H9 (cell line): ENCODE data around the gene USP20. TPM values are rescaled to one million over a fixed set of nuclear protein-coding genes. Genes with fewer than 3 reads are reported as not detected.

Source experiments
- DNase-seq: peaks from one replicate; pipeline ENCODE4 v3.0.0-alpha.2; 2017
- H2AFZ ChIP-seq: one replicate; pipeline ENCODE4 v1.6.1; 2013; ENCODE audit warnings: mild to moderate bottlenecking, low read length, control low read depth, moderate library complexity
- H2AK5ac ChIP-seq: 2 replicates; pipeline ENCODE4 v1.6.1; 2013; ENCODE audit warnings: low read length, control low read depth, mixed read lengths; ENCODE audit not compliant: insufficient read length
- H2BK120ac ChIP-seq: one replicate; pipeline ENCODE4 v1.6.1; 2013; ENCODE audit warnings: low read depth, mild to moderate bottlenecking, low read length, control low read depth, inconsistent platforms; ENCODE audit not compliant: poor library complexity, severe bottlenecking
- H2BK12ac ChIP-seq: 2 replicates; pipeline ENCODE4 v1.6.1; 2013; ENCODE audit warnings: low read length, control low read depth, mixed read lengths, low read depth; ENCODE audit not compliant: insufficient read length
- H2BK15ac ChIP-seq: 2 replicates; pipeline ENCODE4 v1.6.1; 2013; ENCODE audit warnings: low read depth, low read length, control low read depth
- H2BK20ac ChIP-seq: one replicate; pipeline ENCODE4 v1.6.1; 2013; ENCODE audit warnings: low read depth, mild to moderate bottlenecking, low read length, control low read depth, inconsistent platforms; ENCODE audit not compliant: poor library complexity, severe bottlenecking
- H2BK5ac ChIP-seq: 2 replicates; pipeline ENCODE4 v1.6.1; 2013; ENCODE audit warnings: low read length, control low read depth, mixed read lengths; ENCODE audit not compliant: insufficient read length
- H3K14ac ChIP-seq: 2 replicates; pipeline ENCODE4 v1.6.1; 2013; ENCODE audit warnings: low read length, control low read depth; ENCODE audit not compliant: insufficient read depth
- H3K18ac ChIP-seq: 2 replicates; pipeline ENCODE4 v1.6.1; 2013; ENCODE audit warnings: low read depth, mild to moderate bottlenecking, mixed read lengths, low read length, control low read depth; ENCODE audit not compliant: insufficient read length
- H3K23ac ChIP-seq: 2 replicates; pipeline ENCODE4 v1.6.1; 2013; ENCODE audit warnings: low read length, control low read depth, mixed read lengths, low read depth; ENCODE audit not compliant: insufficient read length
- H3K23me2 ChIP-seq: 2 replicates; pipeline ENCODE4 v1.6.1; 2013; ENCODE audit warnings: low read depth, mild to moderate bottlenecking, mixed read lengths, low read length, control low read depth; ENCODE audit not compliant: insufficient read length, poor library complexity, severe bottlenecking
- H3K27ac ChIP-seq: 2 replicates; pipeline ENCODE4 v1.5.1; 2013; ENCODE audit warnings: low read length, control low read depth, mixed read lengths, low read depth; ENCODE audit not compliant: insufficient read length
- H3K27me3 ChIP-seq: 2 replicates; pipeline ENCODE4 v1.6.1; 2013; ENCODE audit warnings: low read length, control low read depth, inconsistent platforms; ENCODE audit not compliant: insufficient read depth
- H3K4ac ChIP-seq: 2 replicates; pipeline ENCODE4 v1.6.1; 2013; ENCODE audit warnings: low read depth, mild to moderate bottlenecking, control low read depth, inconsistent platforms, low read length, moderate library complexity
- H3K4me1 ChIP-seq: 2 replicates; pipeline ENCODE4 v1.6.1; 2013; ENCODE audit warnings: low read length, control low read depth, inconsistent platforms; ENCODE audit not compliant: insufficient read depth
- H3K4me2 ChIP-seq: 2 replicates; pipeline ENCODE4 v1.6.1; 2013; ENCODE audit warnings: low read length, control low read depth, mixed read lengths; ENCODE audit not compliant: insufficient read length, insufficient read depth
- H3K56ac ChIP-seq: 2 replicates; pipeline ENCODE4 v1.6.1; 2013; ENCODE audit warnings: low read depth, mild to moderate bottlenecking, mixed read lengths, low read length, control low read depth; ENCODE audit not compliant: insufficient read length
- H3K79me1 ChIP-seq: 2 replicates; pipeline ENCODE4 v1.6.1; 2013; ENCODE audit warnings: low read depth, mild to moderate bottlenecking, moderate library complexity, low read length, control low read depth, inconsistent platforms; ENCODE audit not compliant: insufficient read depth, poor library complexity, severe bottlenecking
- H3K79me2 ChIP-seq: 2 replicates; pipeline ENCODE4 v1.6.1; 2013; ENCODE audit warnings: low read length, control low read depth, inconsistent platforms; ENCODE audit not compliant: insufficient read depth
- H3K9ac ChIP-seq: 2 replicates; pipeline ENCODE4 v1.6.1; 2013; ENCODE audit warnings: low read length, control low read depth, mixed read lengths; ENCODE audit not compliant: insufficient read length; ENCODE audit errors: extremely low read depth
- H3K9me3 ChIP-seq: one replicate; pipeline ENCODE4 v1.6.1; 2013; ENCODE audit warnings: low read depth, low read length, inconsistent platforms; ENCODE audit not compliant: control insufficient read depth
- H3T11ph ChIP-seq: one replicate; pipeline ENCODE4 v1.6.1; 2013; ENCODE audit warnings: mild to moderate bottlenecking, low read length, control low read depth, inconsistent platforms
- H4K20me1 ChIP-seq: one replicate; pipeline ENCODE4 v1.6.1; 2013; ENCODE audit not compliant: control insufficient read depth, insufficient read length, insufficient read depth
- H4K5ac ChIP-seq: 2 replicates; pipeline ENCODE4 v1.6.1; 2013; ENCODE audit warnings: low read depth, mild to moderate bottlenecking, mixed read lengths, low read length, control low read depth; ENCODE audit not compliant: insufficient read length
- H4K8ac ChIP-seq: replicated peaks from 2 replicates; pipeline ENCODE4 v1.6.1; 2013; ENCODE audit warnings: low read length, control low read depth, mixed read lengths, low read depth; ENCODE audit not compliant: insufficient read length
- H4K91ac ChIP-seq: 2 replicates; pipeline ENCODE4 v1.6.1; 2013; ENCODE audit warnings: low read depth, mild to moderate bottlenecking, moderate library complexity, mixed read lengths, low read length, control low read depth; ENCODE audit not compliant: insufficient read length
- H3K27ac Mint-ChIP-seq, 3 experiments: 2 replicates in 2 of 3; 3 replicates in 1 of 3; pipeline ENCODE4 v1.8.0; 2020 to 2021; ENCODE audit warnings: mixed read lengths in 3 of 3, mild to moderate bottlenecking in 1 of 3, moderate library complexity in 1 of 3
- H3K27me3 Mint-ChIP-seq: 2 replicates; pipeline ENCODE4 v1.8.0; 2021; ENCODE audit warnings: low read depth, mild to moderate bottlenecking, moderate library complexity, mixed read lengths
- H3K36me3 Mint-ChIP-seq, 3 experiments: 2 replicates in 2 of 3; 3 replicates in 1 of 3; pipeline ENCODE4 v1.8.0; 2020 to 2021; ENCODE audit warnings: low read depth in 3 of 3, mixed read lengths in 3 of 3; ENCODE audit not compliant: insufficient read depth in 1 of 3
- H3K4me1 Mint-ChIP-seq, 2 experiments: 2 replicates each; pipeline ENCODE4 v1.8.0; 2020; ENCODE audit warnings: mixed read lengths in 2 of 2
- H3K4me3 Mint-ChIP-seq, 2 experiments: 2 replicates in 1 of 2; 3 replicates in 1 of 2; pipeline ENCODE4 v1.8.0; 2020 to 2021; ENCODE audit warnings: mild to moderate bottlenecking in 2 of 2, mixed read lengths in 2 of 2, moderate library complexity in 1 of 2
- H3K9me3 Mint-ChIP-seq, 2 experiments: 2 replicates in 1 of 2; 3 replicates in 1 of 2; pipeline ENCODE4 v1.8.0; 2020; ENCODE audit warnings: mild to moderate bottlenecking in 2 of 2, mixed read lengths in 2 of 2, moderate library complexity in 1 of 2
- CTCF ChIP-seq: fragments of 200-600 bp; sonication (generic); conservative IDR thresholded peaks from 3 replicates; pipeline ENCODE4 v1.8.0; 2021; ENCODE audit warnings: antibody characterized with exemption, mild to moderate bottlenecking
- WGBS: extraction: QIAGEN DNeasy Blood & Tissue Kit; methylation state at CpG from one replicate; pipeline ENCODE4 v1.1.7; 2013; ENCODE audit warnings: missing lambda C conversion rate, low lambda C conversion rate, mixed read lengths; ENCODE audit not compliant: insufficient read length; ENCODE audit errors: extremely low coverage; 5-methylcytosine and 5-hydroxymethylcytosine counted together
- total RNA-seq: library from RNA; stranded (reverse); gene quantifications from 2 replicates; pipeline ENCODE4 v1.2.1, GENCODE V29; 2021

The USP20 gene
- total RNA-seq, 1 experiment from 2014 or later = 20.9 TPM

- Mint-ChIP-seq H3K27ac (no peak overlapping the region; a peak in 2 of 7 replicates), H3K4me3 (no peak overlapping the region), H3K9me3 (no peaks in the 10 kb centered on the region), H3K4me1 (0 out of 4 replicates have a peak, but pooled peaks cover 0 to under 1% of the 10 kb centered on the region in 2 experiments), H3K36me3 (peaks cover 3 to 24% (median 18%) of the 10 kb centered on the region in 3 experiments; a peak in 6 of 7 replicates), H3K27me3 (no peaks in the 10 kb centered on the region)
- Histone ChIP-seq H3K9ac (no peak overlapping the region), H4K8ac (no peak overlapping the region), H4K20me1 (no peaks in the 10 kb centered on the region), H3K79me1 (no peaks in the 10 kb centered on the region), H2AFZ (no peak overlapping the region), H4K91ac (no peak overlapping the region), H3K18ac (no peak overlapping the region), H3K56ac (no peak overlapping the region), H3K4ac (no peak overlapping the region), H3K27me3 (no peaks in the 10 kb centered on the region), H3K23ac (no peak overlapping the region), H3K27ac (no peak overlapping the region), H2BK15ac (no peak overlapping the region), H3K79me2 (no peaks in the 10 kb centered on the region), H3T11ph (no peak overlapping the region), H2BK120ac (no peak overlapping the region), H3K14ac (no peak overlapping the region), H2BK5ac (no peak overlapping the region), H3K9me3 (no peaks in the 10 kb centered on the region), H2BK20ac (no peak overlapping the region), H3K23me2 (no peaks in the 10 kb centered on the region), H3K4me2 (no peak overlapping the region), H4K5ac (no peak overlapping the region), H3K4me1 (no peaks in the 10 kb centered on the region), H2AK5ac (no peak overlapping the region), H2BK12ac (no peak overlapping the region)
- peak; percentile 19 for DNase-seq
- no peak for TF ChIP-seq CTCF
- no CpG with 5 or more reads among the region's 48 CpGs for WGBS
These were observed 33.0 kb downstream of the USP20 start for GRCh38 chr9:129868023-129868871.
